Neural progenitor cell (in vitro differentiated cells): ENCODE data around the gene NOD1.
"Not testable (repeated sequence)": the region's sequence is repeated elsewhere in the genome, so short reads cannot be mapped to it uniquely, and the experiment has no call there.

Source experiments
- EZH2 ChIP-seq: fragments of 200-600 bp; sonication (generic); IDR thresholded peaks from 2 replicates; pipeline ENCODE4 v1.6.1; 2017; ENCODE audit warnings: antibody characterized with exemption, mild to moderate bottlenecking, moderate library complexity
- TF ChIP-seq, protein P1 (sequence below): fragments of 200-600 bp; sonication (generic); IDR thresholded peaks from 2 replicates; pipeline ENCODE4 v1.5.1; 2017; ENCODE audit warnings: antibody characterized with exemption, mild to moderate bottlenecking

DNA sequence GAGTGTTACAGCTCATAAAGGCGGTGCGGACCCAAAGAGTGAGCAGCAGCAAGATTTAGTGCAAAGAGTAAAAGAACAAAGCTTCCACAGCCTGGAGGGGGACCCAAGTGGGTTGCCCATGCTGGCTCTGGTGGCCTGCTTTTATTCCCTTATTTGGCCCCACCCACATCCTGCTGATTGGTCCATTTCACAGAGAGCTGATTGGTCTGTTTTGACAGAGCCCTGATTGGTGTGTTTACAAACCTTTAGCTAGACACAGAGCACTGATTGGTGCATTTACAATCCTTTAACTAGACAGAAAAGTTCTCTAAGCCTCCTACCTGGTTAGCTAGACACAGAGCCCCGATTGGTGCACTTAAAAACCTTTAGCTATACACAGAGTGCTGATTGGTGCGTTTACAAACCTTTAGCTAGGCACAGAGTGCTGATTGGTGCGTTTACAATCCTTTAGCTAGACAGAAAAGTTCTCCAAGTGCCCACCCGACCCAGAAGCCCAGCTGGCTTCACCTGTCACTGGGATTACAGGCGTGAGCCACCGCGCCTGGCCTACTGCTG is 28.8 kb upstream of the NOD1 start:
- TF ChIP-seq EZH2: not testable (repeated sequence)
- TF ChIP-seq, protein P1, sequence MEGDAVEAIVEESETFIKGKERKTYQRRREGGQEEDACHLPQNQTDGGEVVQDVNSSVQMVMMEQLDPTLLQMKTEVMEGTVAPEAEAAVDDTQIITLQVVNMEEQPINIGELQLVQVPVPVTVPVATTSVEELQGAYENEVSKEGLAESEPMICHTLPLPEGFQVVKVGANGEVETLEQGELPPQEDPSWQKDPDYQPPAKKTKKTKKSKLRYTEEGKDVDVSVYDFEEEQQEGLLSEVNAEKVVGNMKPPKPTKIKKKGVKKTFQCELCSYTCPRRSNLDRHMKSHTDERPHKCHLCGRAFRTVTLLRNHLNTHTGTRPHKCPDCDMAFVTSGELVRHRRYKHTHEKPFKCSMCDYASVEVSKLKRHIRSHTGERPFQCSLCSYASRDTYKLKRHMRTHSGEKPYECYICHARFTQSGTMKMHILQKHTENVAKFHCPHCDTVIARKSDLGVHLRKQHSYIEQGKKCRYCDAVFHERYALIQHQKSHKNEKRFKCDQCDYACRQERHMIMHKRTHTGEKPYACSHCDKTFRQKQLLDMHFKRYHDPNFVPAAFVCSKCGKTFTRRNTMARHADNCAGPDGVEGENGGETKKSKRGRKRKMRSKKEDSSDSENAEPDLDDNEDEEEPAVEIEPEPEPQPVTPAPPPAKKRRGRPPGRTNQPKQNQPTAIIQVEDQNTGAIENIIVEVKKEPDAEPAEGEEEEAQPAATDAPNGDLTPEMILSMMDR: not testable (repeated sequence)
